Fibroblast of mammary gland (primary cell): ENCODE results near the gene VTI1A.

Source experiments
- DNase-seq: peaks from one replicate; pipeline ENCODE4 v3.0.0-alpha.2; 2010; ENCODE audit warnings: low read depth
- H3K4me3 ChIP-seq: 2 replicates; pipeline ENCODE4 v1.5.1; 2011; ENCODE audit warnings: low read depth, mild to moderate bottlenecking, low read length, moderate library complexity; ENCODE audit not compliant: control insufficient read depth
- TF ChIP-seq, protein P1 (sequence below): conservative IDR thresholded peaks from 2 replicates; pipeline ENCODE4 v1.5.1; 2011; ENCODE audit warnings: low read depth, low read length, inconsistent platforms; ENCODE audit not compliant: control insufficient read depth, insufficient read depth

VTI1A gene

DNA sequence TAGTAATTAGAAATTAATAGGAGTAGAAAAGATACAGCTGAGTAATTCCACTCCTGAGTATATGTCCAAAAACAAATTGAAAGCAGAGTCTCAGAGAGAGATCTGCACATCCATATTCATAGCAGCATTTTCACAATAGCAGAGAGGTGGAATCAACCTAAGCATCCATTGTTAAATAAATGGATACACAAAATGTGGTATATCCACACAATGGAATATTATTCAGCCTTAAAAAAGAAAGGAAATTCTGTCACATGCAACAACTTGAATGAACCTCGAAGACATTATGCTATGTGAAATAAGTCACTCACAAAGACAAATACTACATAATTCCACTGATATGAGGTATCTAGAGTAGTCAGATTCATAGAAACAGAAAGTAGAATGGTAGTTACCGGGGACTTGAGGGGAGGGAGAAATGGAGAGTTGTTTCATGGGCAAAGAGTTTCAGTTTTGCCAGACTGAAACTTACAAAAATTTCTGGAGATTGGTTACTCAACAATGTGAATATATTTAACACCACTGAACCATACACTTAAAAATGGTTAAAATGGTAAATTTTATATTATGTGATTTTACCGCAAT is 18.4 kb downstream of the VTI1A start:
- no peak overlapping the region for H3K4me3 ChIP-seq
- TF ChIP-seq, protein P1, sequence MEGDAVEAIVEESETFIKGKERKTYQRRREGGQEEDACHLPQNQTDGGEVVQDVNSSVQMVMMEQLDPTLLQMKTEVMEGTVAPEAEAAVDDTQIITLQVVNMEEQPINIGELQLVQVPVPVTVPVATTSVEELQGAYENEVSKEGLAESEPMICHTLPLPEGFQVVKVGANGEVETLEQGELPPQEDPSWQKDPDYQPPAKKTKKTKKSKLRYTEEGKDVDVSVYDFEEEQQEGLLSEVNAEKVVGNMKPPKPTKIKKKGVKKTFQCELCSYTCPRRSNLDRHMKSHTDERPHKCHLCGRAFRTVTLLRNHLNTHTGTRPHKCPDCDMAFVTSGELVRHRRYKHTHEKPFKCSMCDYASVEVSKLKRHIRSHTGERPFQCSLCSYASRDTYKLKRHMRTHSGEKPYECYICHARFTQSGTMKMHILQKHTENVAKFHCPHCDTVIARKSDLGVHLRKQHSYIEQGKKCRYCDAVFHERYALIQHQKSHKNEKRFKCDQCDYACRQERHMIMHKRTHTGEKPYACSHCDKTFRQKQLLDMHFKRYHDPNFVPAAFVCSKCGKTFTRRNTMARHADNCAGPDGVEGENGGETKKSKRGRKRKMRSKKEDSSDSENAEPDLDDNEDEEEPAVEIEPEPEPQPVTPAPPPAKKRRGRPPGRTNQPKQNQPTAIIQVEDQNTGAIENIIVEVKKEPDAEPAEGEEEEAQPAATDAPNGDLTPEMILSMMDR: no peak
- no peak for DNase-seq

DNA sequence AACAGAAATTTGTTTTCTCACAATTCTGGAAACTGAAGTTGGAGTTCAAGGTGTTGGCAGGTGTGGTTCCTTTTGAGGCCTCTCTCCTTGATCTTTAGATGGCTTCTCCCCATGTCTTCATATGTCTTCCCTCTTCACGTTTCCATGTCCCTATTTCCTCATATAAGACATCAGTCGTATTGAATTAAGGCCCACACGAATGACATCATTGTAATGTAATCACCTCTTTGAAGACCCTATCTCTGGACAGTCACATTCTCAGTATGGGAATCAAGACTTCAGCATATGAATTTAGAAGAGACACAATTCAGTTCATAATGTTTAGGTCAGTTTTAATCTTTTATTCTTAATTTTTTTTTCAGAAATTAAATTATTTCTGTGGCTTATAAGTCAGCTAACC is 19.8 kb downstream of the VTI1A start:
- TF ChIP-seq, protein P1: no peak
- no peak overlapping the region for H3K4me3 ChIP-seq
- no peak for DNase-seq

DNA sequence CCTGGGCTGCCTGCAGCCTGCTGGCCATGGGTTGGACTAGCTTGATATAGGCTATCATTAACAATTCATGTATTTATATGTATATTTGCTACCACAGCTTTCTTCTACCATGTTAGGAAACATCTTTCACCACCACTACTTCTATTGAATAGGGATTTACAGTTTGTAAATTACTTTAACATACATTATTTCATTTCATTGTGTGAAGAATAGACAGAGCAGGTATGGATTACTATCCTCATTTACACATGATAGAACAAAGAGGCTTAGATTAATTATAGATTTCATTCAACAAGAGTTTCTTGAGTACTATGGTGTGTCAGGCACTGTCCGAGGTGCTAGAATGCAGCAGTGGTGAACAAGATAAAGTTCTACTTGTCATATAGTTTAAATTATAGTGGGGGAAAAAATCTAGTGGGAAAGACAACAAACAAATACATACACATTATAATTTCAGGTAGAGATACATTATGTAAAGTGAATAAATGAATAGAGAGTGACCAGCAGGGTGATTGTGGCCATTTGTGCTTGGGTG is 20.6 kb downstream of the VTI1A start:
- TF ChIP-seq, protein P1: no peak
- H3K4me3 ChIP-seq: no peak overlapping the region
- DNase-seq: peak; percentile 6

DNA sequence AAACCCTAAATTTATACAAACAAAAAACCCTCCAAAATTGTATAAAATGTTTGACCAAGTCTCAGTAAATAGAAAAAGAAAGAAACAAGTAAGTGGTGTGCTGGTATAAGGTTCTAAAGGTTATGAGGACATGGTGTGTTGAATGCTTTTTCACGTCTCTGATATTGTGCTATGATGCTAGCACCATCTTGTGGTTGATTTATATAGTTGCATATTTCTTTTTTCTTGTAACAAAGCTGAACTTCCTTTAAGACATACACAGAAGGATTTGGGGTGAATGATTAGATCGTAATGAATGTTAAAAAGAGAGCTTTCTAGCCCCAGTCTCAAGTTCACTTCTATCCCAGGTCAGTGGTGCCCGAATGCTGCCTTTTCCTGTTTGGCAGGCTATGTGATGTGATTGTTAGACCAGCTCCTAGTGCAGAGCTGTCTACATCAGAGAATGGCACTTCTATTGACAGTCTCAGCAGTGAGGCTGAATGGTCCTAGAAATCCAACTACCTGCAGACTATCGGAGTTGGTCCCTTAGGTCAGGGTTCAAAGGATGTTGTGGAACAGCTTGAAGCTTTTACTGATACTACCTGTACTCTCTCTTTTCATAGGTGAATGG is 25.0 kb downstream of the VTI1A start:
- TF ChIP-seq, protein P1: peak; percentile 82
- DNase-seq: peak; percentile 77
- H3K4me3 ChIP-seq: no peak overlapping the region

DNA sequence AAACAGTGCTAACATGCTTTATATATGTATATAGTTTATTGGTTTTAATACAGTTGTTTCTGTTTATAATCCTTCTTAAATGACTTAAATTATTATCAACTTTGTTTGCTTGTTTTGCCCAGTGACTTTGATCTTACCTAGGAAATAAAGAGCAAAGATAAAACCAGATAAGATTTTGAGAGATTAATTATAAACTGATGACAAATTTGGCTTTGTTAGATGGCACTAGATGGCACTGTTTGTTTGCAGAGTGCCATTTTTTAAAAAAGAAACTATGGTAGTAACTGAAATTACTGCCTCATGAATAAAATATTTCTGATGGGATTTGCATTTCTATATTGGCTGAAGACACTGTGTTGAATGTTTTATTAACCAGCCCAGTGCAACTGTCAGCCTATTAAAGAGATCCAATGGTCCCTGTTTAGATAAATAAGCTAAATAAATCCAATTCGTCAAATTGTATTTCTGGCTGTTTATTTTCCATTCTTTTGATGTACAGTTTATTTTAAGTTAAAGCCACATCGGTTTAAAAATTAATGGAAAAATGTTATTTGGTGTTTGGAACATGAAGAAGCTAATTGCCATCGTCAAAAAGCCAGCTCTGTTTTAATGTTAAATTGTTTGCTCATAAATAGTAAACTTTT is 28.7 kb downstream of the VTI1A start:
- no peak overlapping the region for H3K4me3 ChIP-seq
- TF ChIP-seq, protein P1: peak; percentile 40
- DNase-seq: peak; percentile 33

DNA sequence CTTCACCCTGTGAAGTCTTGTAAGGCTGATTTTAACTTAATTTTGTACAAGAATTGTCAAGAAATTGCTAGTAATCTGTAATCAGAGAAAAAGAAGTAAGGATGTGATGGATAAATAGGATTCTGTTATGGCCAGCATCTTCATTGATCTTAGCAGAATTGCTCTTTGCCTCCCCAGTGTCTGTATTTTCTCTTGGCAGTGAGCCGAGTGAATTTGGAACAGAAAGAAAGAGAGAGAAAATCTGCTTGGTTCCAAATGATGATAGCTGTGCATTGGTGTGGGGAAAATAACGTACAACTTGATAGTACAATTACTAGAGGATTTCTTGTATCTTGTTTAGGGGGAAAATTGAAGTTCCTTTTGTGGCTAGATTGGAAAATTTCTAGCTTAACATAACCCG is 34.6 kb downstream of the VTI1A start:
- TF ChIP-seq, protein P1: no peak
- DNase-seq: no peak
- H3K4me3 ChIP-seq: no peak overlapping the region

DNA sequence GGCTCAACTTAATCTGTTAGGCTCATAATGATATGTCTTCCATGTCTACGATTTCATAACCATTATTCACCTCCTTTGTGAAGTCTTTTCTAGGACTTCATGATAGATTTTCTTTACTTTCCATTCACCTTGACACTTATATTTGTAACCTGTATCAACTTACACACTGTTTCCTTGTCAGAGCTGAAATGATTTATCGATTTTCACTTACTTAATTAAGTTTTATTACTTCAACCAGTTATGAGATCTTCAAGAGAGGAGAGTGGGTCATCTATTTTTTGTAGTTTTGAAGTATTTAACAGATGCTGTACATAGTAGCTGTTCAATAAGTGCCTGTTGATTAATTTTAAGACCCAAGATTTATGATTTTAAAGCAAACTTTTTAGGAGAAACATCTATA is 37.4 kb downstream of the VTI1A start:
- DNase-seq: no peak
- TF ChIP-seq, protein P1: no peak
- no peak overlapping the region for H3K4me3 ChIP-seq
